GM12865 (cell line): ENCODE data around the gene C1RL.
A peak's percentile ranks its signal among the peaks of the same experiment; 100 is the strongest.

Experiments
- DNase-seq: peaks from one replicate; pipeline ENCODE4 v3.0.0; 2010; ENCODE audit warnings: low read depth
- H3K4me3 ChIP-seq: 2 replicates; pipeline ENCODE4 v1.5.1; 2011; ENCODE audit warnings: mild to moderate bottlenecking, low read depth, low read length, control low read depth
- CTCF ChIP-seq: IDR thresholded peaks from 2 replicates; pipeline ENCODE4 v1.5.1; 2011; ENCODE audit warnings: low read length, control low read depth, low read depth, inconsistent platforms; ENCODE audit not compliant: insufficient read depth; ENCODE audit errors: missing control alignments

The C1RL gene

GRCh38 chr12:7117670-7118069 is 8.7 kb upstream of the C1RL start:
- DNase-seq = no peak
- TF ChIP-seq CTCF = no peak
- no peak overlapping the region for H3K4me3 ChIP-seq

DNA sequence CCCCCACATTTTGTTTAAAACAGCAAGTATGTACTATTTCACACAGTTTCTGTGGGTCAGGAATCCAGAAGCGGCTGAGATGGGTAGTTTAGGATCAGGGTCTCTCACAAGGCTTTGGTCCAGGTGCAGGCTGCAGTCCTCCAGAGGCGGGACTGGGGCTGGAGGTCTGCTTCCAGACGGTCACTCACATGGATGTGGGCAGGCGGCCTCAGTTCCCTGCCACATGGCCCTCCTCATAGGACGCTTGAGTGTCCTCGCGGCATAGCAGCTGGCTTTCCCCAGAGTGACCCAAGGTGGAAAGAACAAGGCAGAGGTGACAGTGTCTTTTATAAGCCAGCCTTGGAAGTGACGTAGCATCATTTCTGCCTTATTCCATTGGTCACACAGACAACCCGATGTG is 7.9 kb upstream of the C1RL start:
- H3K4me3 ChIP-seq = no peak overlapping the region
- DNase-seq = no peak
- TF ChIP-seq CTCF = no peak

DNA sequence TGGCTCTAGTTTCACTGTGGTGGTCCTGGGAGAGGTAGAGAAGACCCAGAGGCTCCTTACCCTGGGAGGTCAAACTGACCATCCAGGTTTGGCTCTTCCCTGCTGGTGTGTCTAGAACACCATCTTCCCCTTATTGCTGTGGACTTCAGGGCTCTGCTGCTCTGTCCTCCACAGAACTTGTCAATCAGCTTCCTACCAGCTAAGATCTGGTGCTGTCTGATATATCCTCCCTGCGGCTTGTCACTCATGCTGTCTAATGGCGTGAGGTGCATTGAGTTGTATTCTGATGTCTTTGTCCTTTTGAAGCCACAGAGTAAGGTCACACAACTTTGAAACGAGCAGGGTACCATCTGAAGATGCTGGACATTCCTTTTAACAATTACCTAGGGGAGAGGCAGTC is 7.2 kb upstream of the C1RL start:
- no peak for DNase-seq
- TF ChIP-seq CTCF = no peak
- no peak overlapping the region for H3K4me3 ChIP-seq

GRCh38 chr12:7114851-7115250 is 5.8 kb upstream of the C1RL start:
- no peak for TF ChIP-seq CTCF
- H3K4me3 ChIP-seq = no peak overlapping the region
- DNase-seq = no peak

- no peak overlapping the region for H3K4me3 ChIP-seq
- DNase-seq = no peak
- TF ChIP-seq CTCF = no peak
These were observed 5.0 kb upstream of the C1RL start for GRCh38 chr12:7114008-7114407.

DNA sequence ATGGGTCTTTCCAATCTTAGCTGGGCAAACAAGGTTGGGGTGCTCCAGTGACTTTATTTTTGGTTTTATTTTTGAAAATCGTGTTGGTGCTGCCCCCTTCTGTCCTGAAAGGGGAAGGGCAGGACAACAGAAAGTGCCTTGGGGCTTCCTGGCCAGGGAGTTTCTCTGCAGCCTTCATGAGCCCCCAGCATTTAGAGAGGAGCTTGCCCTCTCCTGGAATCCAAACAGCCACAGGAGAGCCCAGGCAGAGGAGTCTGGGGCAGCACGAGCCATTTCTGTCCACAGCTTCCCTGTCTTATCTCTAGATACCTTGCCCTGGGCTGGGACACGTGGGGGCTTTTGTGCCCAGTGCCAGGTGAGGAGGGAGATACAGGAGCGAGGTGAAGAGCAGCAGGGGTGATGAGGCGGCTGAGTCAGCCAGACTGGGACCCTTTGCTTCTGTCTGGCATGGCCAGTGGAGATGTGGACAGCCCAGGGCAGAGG is 4.4 kb upstream of the C1RL start:
- peak; percentile 73 for TF ChIP-seq CTCF
- DNase-seq = peak; percentile 72
- no peak overlapping the region for H3K4me3 ChIP-seq

- no peak for TF ChIP-seq CTCF
- H3K4me3 ChIP-seq = no peak overlapping the region
- no peak for DNase-seq
These were observed 3.0 kb upstream of the C1RL start for GRCh38 chr12:7112041-7112440.
